Peyer's patch (tissue), 4 donors: ENCODE measurements around the gene ATG4D. TPM values are rescaled to one million over a fixed set of nuclear protein-coding genes. Genes with fewer than 3 reads are reported as not detected.

Experiments
- DNase-seq, 3 donors: peaks; one replicate each; pipeline ENCODE4 v3.0.0-alpha.2; 2017 to 2019
- H3K27ac ChIP-seq, 4 donors: fragments of 200-600 bp; sonication (generic); one replicate each; pipeline ENCODE4 v1.5.1; 2016 to 2019
- H3K27me3 ChIP-seq, 2 donors: fragments of 200-600 bp; sonication (generic); one replicate each; pipeline ENCODE4 v1.5.1; 2019
- H3K36me3 ChIP-seq, 3 donors: fragments of 200-600 bp; sonication (generic); one replicate each; pipeline ENCODE4 v1.5.1; 2016 to 2019
- H3K4me1 ChIP-seq, 4 donors: fragments of 200-600 bp; sonication (generic); one replicate each; pipeline ENCODE4 v1.5.1; 2016 to 2019
- H3K4me3 ChIP-seq, 4 donors: fragments of 200-600 bp; sonication (generic); 1 replicate in 3 of 4; 2 replicates in 1 of 4; pipeline ENCODE4 v1.5.1; 2016 to 2019; ENCODE audit warnings: mild to moderate bottlenecking in 1 of 4
- H3K9me3 ChIP-seq, 4 donors: fragments of 200-600 bp; sonication (generic); one replicate each; pipeline ENCODE4 v1.5.1; 2016 to 2019; ENCODE audit warnings: mild to moderate bottlenecking in 1 of 4
- CTCF ChIP-seq, 6 experiments: fragments of 450-650 bp in 4 of 6; fragments of 200-600 bp in 2 of 6; sonication (generic) in 1 of 6; IDR thresholded peaks; one replicate each; pipeline ENCODE4 v1.5.1; 2017 to 2019; ENCODE audit warnings: antibody characterized with exemption in 6 of 6, mild to moderate bottlenecking in 3 of 6, moderate library complexity in 1 of 6
- small RNA-seq, 2 donors: library from RNA; depleted of rRNA; stranded (forward); fragments of <200 nt; gene quantifications; one replicate each; pipeline ENCODE3, GENCODE V24; 2016
- total RNA-seq, 4 donors: library from RNA; depleted of rRNA; stranded (reverse); fragments of >200 nt; gene quantifications; one replicate each; pipeline ENCODE4 v1.1.0, GENCODE V29; 2016

Gene ATG4D
- total RNA-seq, 4 donors from 2014 or later: 36.3 to 169 (median 150) TPM

GRCh38 chr19:10601999-10602329 lies 58.3 kb downstream of the ATG4D start:
- peak overlapping the region in 1 of 4 donors; percentile 100 for H3K27ac ChIP-seq
- DNase-seq: no peak
- H3K27me3 ChIP-seq: no peaks in the 10 kb centered on the region
- H3K9me3 ChIP-seq: no peaks in the 10 kb centered on the region
- no peaks in the 10 kb centered on the region for H3K36me3 ChIP-seq
- TF ChIP-seq CTCF (IDR thresholded peaks at IDR 0.05): no peak
- H3K4me1 ChIP-seq: peaks cover 0 to 15% (median 7%) of the 10 kb centered on the region in 4 donors
- peak overlapping the region in 1 of 4 donors; percentile 93 for H3K4me3 ChIP-seq

GRCh38 chr19:10602330-10603083 lies 58.8 kb downstream of the ATG4D start:
- no peaks in the 10 kb centered on the region for H3K27me3 ChIP-seq
- no peak for TF ChIP-seq CTCF (IDR thresholded peaks at IDR 0.05)
- no peaks in the 10 kb centered on the region for H3K9me3 ChIP-seq
- H3K4me1 ChIP-seq: peaks cover 0 to 15% (median 7%) of the 10 kb centered on the region in 4 donors
- H3K27ac ChIP-seq: peak overlapping the region; percentile 93 to 100 (median 95)
- DNase-seq: peak; percentile 88 to 95 (median 89)
- H3K36me3 ChIP-seq: no peaks in the 10 kb centered on the region
- peak overlapping the region; percentile 92 to 100 (median 94) for H3K4me3 ChIP-seq

Small RNA genes within 50 kb of the gene (small RNA-seq; reads per million reads assigned to genes)
- 0 reads per million in 2 donors for gene MIR1238
- gene RNU7-140P: 0 reads per million in 2 donors

Other genes with a start within 250 kb of the ATG4D start
- gene ZGLP1, start 234.1 kb upstream of the ATG4D start, total RNA-seq: 10 to 100 TPM in 1 of 4 donors, 1 to 10 TPM in 1, not detected in 2; 2.1 to 10.7 TPM
- 10 to 100 TPM in 3 of 4 donors, 1 to 10 TPM in 1; 8.3 to 22.2 (median 12.5) TPM for gene FDX2, start 227.9 kb upstream of the ATG4D start, total RNA-seq
- gene RAVER1, start 210.4 kb upstream of the ATG4D start, total RNA-seq: 10 to 100 TPM; 42.1 to 66.5 (median 55.8) TPM
- gene ICAM3, start 204.3 kb upstream of the ATG4D start, total RNA-seq: 10 to 100 TPM in 3 of 4 donors, 1 to 10 TPM in 1; 5.5 to 20.6 (median 10.8) TPM
- 100 to 1,000 TPM; 138 to 531 (median 246) TPM for gene TYK2, start 163.3 kb upstream of the ATG4D start, total RNA-seq
- 100 to 1,000 TPM; 118 to 443 (median 159) TPM for gene CDC37, start 140.4 kb upstream of the ATG4D start, total RNA-seq
- 1 to 10 TPM; 3.3 to 7.2 (median 5.1) TPM for gene PDE4A, start 123.4 kb upstream of the ATG4D start, total RNA-seq
- 10 to 100 TPM; 44.2 to 53.6 (median 46.9) TPM for gene KEAP1, start 40.5 kb upstream of the ATG4D start, total RNA-seq
- not detected for gene S1PR5, start 26.5 kb upstream of the ATG4D start, total RNA-seq
- gene KRI1, start 22.1 kb downstream of the ATG4D start, total RNA-seq: 10 to 100 TPM; 16.3 to 97.4 (median 20.0) TPM
- 1 to 10 TPM; 3.3 to 7.7 (median 6.4) TPM for gene CDKN2D, start 25.1 kb downstream of the ATG4D start, total RNA-seq
- 100 to 1,000 TPM in 1 of 4 donors, 10 to 100 TPM in 3; 60.2 to 102 (median 82.5) TPM for gene AP1M2, start 43.4 kb downstream of the ATG4D start, total RNA-seq
- gene SLC44A2, start 81.6 kb downstream of the ATG4D start, total RNA-seq: 10 to 100 TPM; 24.2 to 81.7 (median 57.6) TPM
- gene ILF3, start 110.4 kb downstream of the ATG4D start, total RNA-seq: 100 to 1,000 TPM in 3 of 4 donors, 10 to 100 TPM in 1; 73.4 to 227 (median 139) TPM
- 10 to 100 TPM; 25.9 to 85.0 (median 38.3) TPM for gene QTRT1, start 157.5 kb downstream of the ATG4D start, total RNA-seq
- 100 to 1,000 TPM; 353 to 827 (median 464) TPM for gene DNM2, start 174.2 kb downstream of the ATG4D start, total RNA-seq